K562 (cell line): ENCODE measurements around the gene ZNF709. TPM values are rescaled to one million over a fixed set of nuclear protein-coding genes. Genes with fewer than 3 reads are reported as not detected.

ENCODE experiments used
- CBX3 ChIP-seq, 2 experiments: IDR thresholded peaks; 1 replicate in 1 of 2; 2 replicates in 1 of 2; pipeline ENCODE4 v1.6.1; 2012; ENCODE audit warnings: inconsistent platforms in 2 of 2, low read length in 2 of 2, borderline replicate concordance in 1 of 2, control low read depth in 1 of 2
- FUS ChIP-seq: fragments of 200-400 bp; formaldehyde crosslinking; optimal IDR thresholded peaks from 2 replicates; pipeline ENCODE3; 2017; ENCODE audit warnings: low read depth, low read length
- HDGF ChIP-seq: fragments of 450-650 bp; IDR thresholded peaks from 2 replicates; pipeline ENCODE4 v1.6.1; 2016
- IFI16 ChIP-seq: fragments of 250-450 bp; sonication (Bioruptor Pico); IDR thresholded peaks from 2 replicates; pipeline ENCODE4 v2.1.2; 2022; ENCODE audit warnings: mild to moderate bottlenecking, inconsistent platforms
- MTF1 ChIP-seq: fragments of 250-450 bp; sonication (Bioruptor Pico); IDR thresholded peaks from 2 replicates; pipeline ENCODE4 v1.9.0; 2021; ENCODE audit warnings: moderate library complexity, mild to moderate bottlenecking, inconsistent platforms, borderline replicate concordance
- NFYB ChIP-seq: IDR thresholded peaks from 2 replicates; pipeline ENCODE4 v1.6.1; 2011; ENCODE audit warnings: mild to moderate bottlenecking, moderate library complexity; ENCODE audit not compliant: insufficient read length; ENCODE audit errors: extremely low read depth
- polyA plus RNA-seq, 8 experiments: library from polyadenylated mRNA; depleted of rRNA in 4 of 8; stranded (reverse) in 5 of 8; unstranded in 3 of 8; fragments of >200 nt; fragmentation: Nextera tagmentation in 2 of 8; fragmentation: Illumina TruSeq in 1 of 8; extraction: Ambion mirVana in 2 of 8; extraction: Trizol in 1 of 8; gene quantifications; 2 replicates each; pipeline versions ENCODE4 v1.2.1 to v1.2.3, GENCODE V29; 2011 to 2014; ENCODE audit warnings: inconsistent platforms in 1 of 8, missing spikeins in 1 of 8
- total RNA-seq, 7 experiments: library from RNA; depleted of rRNA in 6 of 7; stranded (reverse); fragments of >200 nt in 6 of 7; fragmentation: Illumina TruSeq in 2 of 7; extraction: Trizol in 2 of 7; gene quantifications; 2 replicates each; pipeline versions ENCODE4 v1.2.1 to v1.2.3, GENCODE V29; 2011 to 2021; ENCODE audit warnings: low replicate concordance in 1 of 7
- TF ChIP-seq, protein P1 (sequence below), 2 experiments: fragments of 450-650 bp; IDR thresholded peaks; 2 replicates each; pipeline ENCODE4 v1.6.1; 2018; ENCODE audit warnings: mild to moderate bottlenecking in 2 of 2, low read depth in 1 of 2; ENCODE audit not compliant: partially characterized antibody in 2 of 2
- TF ChIP-seq, protein P2 (sequence below): fragments of 450-650 bp; IDR thresholded peaks from 2 replicates; pipeline ENCODE4 v1.6.1; 2014; ENCODE audit warnings: low read depth, mild to moderate bottlenecking, moderate library complexity, borderline replicate concordance
- TF ChIP-seq, protein P3 (sequence below): fragments of 450-650 bp; IDR thresholded peaks from 2 replicates; pipeline ENCODE4 v1.6.1; 2018; ENCODE audit warnings: mild to moderate bottlenecking, low read depth; ENCODE audit not compliant: partially characterized antibody
- TF ChIP-seq, protein P4 (sequence below): sonication (generic); formaldehyde crosslinking; IDR thresholded peaks from 2 replicates; pipeline ENCODE4 v1.8.1; 2023; ENCODE audit warnings: mild to moderate bottlenecking, missing genetic modification reagents, moderate library complexity
- TF ChIP-seq, protein P5 (sequence below): fragments of 450-650 bp; IDR thresholded peaks from 2 replicates; pipeline ENCODE4 v1.6.1; 2018; ENCODE audit not compliant: partially characterized antibody

ZNF709 gene
- total and polyA plus RNA-seq, 9 of the 15 experiments (the other 6 are each of a cell fraction or from before 2014, with no cell fraction given) = 0.07 to 0.69 (median 0.18) TPM

DNA sequence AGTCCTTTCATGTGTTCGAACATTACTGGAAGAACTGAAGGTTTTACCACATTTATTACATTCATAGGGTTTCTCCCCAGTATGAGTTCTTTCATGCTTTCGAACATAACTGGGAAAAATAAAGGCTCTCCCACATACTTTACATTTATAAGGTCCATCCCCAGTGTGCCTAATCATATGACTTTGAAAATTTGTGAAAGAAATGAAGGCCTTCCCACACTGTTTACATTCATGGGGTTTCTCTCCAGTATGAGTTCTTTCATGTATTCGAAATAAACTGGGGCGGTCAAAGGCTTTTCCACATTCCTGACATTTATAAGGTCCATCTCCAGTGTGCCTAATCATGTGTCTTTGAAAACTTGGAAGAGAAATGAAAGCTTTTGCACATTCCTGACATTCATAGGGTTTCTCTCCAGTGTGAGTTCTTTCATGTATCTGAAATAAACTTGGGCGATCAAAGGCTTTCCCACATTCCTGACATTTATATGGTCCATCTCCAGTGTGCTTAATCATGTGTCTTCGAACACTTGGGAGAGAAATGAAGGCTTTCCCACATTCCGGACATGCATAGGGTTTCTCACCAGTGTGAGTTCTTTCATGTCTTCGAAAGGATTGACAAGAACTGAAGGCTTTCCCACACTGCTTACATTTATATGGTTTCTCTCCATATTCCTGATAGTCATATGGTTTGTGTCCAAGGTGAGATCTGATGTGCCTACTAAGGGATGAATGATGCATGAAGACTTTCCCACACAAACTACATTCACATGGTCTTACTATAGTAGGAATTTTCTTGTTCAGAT, 42.6 kb upstream of the ZNF709 start (continued):
- TF ChIP-seq, protein P1, sequence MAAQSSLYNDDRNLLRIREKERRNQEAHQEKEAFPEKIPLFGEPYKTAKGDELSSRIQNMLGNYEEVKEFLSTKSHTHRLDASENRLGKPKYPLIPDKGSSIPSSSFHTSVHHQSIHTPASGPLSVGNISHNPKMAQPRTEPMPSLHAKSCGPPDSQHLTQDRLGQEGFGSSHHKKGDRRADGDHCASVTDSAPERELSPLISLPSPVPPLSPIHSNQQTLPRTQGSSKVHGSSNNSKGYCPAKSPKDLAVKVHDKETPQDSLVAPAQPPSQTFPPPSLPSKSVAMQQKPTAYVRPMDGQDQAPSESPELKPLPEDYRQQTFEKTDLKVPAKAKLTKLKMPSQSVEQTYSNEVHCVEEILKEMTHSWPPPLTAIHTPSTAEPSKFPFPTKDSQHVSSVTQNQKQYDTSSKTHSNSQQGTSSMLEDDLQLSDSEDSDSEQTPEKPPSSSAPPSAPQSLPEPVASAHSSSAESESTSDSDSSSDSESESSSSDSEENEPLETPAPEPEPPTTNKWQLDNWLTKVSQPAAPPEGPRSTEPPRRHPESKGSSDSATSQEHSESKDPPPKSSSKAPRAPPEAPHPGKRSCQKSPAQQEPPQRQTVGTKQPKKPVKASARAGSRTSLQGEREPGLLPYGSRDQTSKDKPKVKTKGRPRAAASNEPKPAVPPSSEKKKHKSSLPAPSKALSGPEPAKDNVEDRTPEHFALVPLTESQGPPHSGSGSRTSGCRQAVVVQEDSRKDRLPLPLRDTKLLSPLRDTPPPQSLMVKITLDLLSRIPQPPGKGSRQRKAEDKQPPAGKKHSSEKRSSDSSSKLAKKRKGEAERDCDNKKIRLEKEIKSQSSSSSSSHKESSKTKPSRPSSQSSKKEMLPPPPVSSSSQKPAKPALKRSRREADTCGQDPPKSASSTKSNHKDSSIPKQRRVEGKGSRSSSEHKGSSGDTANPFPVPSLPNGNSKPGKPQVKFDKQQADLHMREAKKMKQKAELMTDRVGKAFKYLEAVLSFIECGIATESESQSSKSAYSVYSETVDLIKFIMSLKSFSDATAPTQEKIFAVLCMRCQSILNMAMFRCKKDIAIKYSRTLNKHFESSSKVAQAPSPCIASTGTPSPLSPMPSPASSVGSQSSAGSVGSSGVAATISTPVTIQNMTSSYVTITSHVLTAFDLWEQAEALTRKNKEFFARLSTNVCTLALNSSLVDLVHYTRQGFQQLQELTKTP (IDR thresholded peaks at IDR 0.05; ENCODE audit: low read depth in 1 of 2, partially characterized antibody in 2 of 2) = peak in 1 of 2 experiments; percentile 63
- TF ChIP-seq, protein P2, sequence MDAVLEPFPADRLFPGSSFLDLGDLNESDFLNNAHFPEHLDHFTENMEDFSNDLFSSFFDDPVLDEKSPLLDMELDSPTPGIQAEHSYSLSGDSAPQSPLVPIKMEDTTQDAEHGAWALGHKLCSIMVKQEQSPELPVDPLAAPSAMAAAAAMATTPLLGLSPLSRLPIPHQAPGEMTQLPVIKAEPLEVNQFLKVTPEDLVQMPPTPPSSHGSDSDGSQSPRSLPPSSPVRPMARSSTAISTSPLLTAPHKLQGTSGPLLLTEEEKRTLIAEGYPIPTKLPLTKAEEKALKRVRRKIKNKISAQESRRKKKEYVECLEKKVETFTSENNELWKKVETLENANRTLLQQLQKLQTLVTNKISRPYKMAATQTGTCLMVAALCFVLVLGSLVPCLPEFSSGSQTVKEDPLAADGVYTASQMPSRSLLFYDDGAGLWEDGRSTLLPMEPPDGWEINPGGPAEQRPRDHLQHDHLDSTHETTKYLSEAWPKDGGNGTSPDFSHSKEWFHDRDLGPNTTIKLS = no peak
- TF ChIP-seq, protein P3, sequence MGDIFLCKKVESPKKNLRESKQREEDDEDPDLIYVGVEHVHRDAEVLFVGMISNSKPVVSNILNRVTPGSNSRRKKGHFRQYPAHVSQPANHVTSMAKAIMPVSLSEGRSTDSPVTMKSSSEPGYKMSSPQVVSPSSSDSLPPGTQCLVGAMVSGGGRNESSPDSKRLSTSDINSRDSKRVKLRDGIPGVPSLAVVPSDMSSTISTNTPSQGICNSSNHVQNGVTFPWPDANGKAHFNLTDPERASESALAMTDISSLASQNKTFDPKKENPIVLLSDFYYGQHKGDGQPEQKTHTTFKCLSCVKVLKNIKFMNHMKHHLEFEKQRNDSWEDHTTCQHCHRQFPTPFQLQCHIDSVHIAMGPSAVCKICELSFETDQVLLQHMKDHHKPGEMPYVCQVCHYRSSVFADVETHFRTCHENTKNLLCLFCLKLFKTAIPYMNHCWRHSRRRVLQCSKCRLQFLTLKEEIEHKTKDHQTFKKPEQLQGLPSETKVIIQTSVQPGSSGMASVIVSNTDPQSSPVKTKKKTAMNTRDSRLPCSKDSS = peak; percentile 99
- TF ChIP-seq NFYB (no peak), FUS (no peak), IFI16 (no peak), CBX3 (IDR thresholded peaks at IDR 0.05; ENCODE audit: borderline replicate concordance in 1 of 2, low read length in 2 of 2) (peak; percentile 52 to 99), MTF1 (no peak), HDGF (no peak)
- TF ChIP-seq, protein P4, sequence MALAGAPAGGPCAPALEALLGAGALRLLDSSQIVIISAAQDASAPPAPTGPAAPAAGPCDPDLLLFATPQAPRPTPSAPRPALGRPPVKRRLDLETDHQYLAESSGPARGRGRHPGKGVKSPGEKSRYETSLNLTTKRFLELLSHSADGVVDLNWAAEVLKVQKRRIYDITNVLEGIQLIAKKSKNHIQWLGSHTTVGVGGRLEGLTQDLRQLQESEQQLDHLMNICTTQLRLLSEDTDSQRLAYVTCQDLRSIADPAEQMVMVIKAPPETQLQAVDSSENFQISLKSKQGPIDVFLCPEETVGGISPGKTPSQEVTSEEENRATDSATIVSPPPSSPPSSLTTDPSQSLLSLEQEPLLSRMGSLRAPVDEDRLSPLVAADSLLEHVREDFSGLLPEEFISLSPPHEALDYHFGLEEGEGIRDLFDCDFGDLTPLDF (CRISPR knock-in tag) = no peak
- TF ChIP-seq, protein P5, sequence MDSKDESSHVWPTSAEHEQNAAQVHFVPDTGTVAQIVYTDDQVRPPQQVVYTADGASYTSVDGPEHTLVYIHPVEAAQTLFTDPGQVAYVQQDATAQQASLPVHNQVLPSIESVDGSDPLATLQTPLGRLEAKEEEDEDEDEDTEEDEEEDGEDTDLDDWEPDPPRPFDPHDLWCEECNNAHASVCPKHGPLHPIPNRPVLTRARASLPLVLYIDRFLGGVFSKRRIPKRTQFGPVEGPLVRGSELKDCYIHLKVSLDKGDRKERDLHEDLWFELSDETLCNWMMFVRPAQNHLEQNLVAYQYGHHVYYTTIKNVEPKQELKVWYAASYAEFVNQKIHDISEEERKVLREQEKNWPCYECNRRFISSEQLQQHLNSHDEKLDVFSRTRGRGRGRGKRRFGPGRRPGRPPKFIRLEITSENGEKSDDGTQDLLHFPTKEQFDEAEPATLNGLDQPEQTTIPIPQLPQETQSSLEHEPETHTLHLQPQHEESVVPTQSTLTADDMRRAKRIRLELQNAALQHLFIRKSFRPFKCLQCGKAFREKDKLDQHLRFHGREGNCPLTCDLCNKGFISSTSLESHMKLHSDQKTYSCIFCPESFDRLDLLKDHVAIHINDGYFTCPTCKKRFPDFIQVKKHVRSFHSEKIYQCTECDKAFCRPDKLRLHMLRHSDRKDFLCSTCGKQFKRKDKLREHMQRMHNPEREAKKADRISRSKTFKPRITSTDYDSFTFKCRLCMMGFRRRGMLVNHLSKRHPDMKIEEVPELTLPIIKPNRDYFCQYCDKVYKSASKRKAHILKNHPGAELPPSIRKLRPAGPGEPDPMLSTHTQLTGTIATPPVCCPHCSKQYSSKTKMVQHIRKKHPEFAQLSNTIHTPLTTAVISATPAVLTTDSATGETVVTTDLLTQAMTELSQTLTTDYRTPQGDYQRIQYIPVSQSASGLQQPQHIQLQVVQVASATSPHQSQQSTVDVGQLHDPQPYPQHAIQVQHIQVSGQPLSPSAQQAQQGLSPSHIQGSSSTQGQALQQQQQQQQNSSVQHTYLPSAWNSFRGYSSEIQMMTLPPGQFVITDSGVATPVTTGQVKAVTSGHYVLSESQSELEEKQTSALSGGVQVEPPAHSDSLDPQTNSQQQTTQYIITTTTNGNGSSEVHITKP = no peak
